Immature natural killer cell (primary cell): Measurements from ENCODE around the gene ORM1. TPM values are rescaled to one million over a fixed set of nuclear protein-coding genes. Genes with fewer than 3 reads are reported as not detected.
A peak's percentile ranks its signal among the peaks of the same experiment; 100 is the strongest.
"Not testable (repeated sequence)": the region's sequence is repeated elsewhere in the genome, so short reads cannot be mapped to it uniquely, and the experiment has no call there.

Experiments
- DNase-seq, 3 donors: peaks; one replicate each; pipeline ENCODE4 v3.0.0; 2022; ENCODE audit warnings: mixed read lengths in 1 of 3
- H3K27ac Mint-ChIP-seq, 6 donors: one replicate each; pipeline ENCODE4 v1.8.0; 2020; ENCODE audit warnings: mixed read lengths in 6 of 6, mild to moderate bottlenecking in 5 of 6, inconsistent platforms in 4 of 6, moderate library complexity in 3 of 6
- H3K27me3 Mint-ChIP-seq, 3 donors: one replicate each; pipeline ENCODE4 v1.8.0; 2020 to 2021; ENCODE audit warnings: low read depth in 3 of 3, mild to moderate bottlenecking in 3 of 3, mixed read lengths in 3 of 3, moderate library complexity in 3 of 3, inconsistent platforms in 1 of 3
- H3K36me3 Mint-ChIP-seq, 3 donors: one replicate each; pipeline ENCODE4 v1.8.0; 2020; ENCODE audit warnings: mixed read lengths in 3 of 3, inconsistent platforms in 2 of 3, mild to moderate bottlenecking in 2 of 3
- H3K4me1 Mint-ChIP-seq, 2 donors: one replicate each; pipeline ENCODE4 v1.8.0; 2020; ENCODE audit warnings: inconsistent platforms in 2 of 2, mild to moderate bottlenecking in 2 of 2, mixed read lengths in 2 of 2, moderate library complexity in 1 of 2
- H3K4me3 Mint-ChIP-seq, 5 donors: one replicate each; pipeline ENCODE4 v1.8.0; 2020; ENCODE audit warnings: mild to moderate bottlenecking in 5 of 5, mixed read lengths in 5 of 5, inconsistent platforms in 3 of 5, moderate library complexity in 3 of 5
- H3K9me3 Mint-ChIP-seq, 6 donors: one replicate each; pipeline ENCODE4 v1.8.0; 2020; ENCODE audit warnings: mild to moderate bottlenecking in 6 of 6, mixed read lengths in 6 of 6, inconsistent platforms in 4 of 6, moderate library complexity in 3 of 6
- polyA plus RNA-seq, 3 donors: library from polyadenylated mRNA; unstranded; fragments of 300-500 nt; fragmentation: Illumina TruSeq; gene quantifications; one replicate each; pipeline ENCODE4 v1.2.3, GENCODE V29; 2021

The ORM1 gene
- polyA plus RNA-seq, 3 donors from 2014 or later, result not detected

- Mint-ChIP-seq H3K9me3 (no peaks in the 10 kb centered on the region), H3K4me1 (no peaks in the 10 kb centered on the region), H3K36me3 (no peaks in the 10 kb centered on the region), H3K27me3 (peaks cover 0 to 5% (median 2%) of the 10 kb centered on the region in 3 donors), H3K4me3 (no peak overlapping the region), H3K27ac (no peak overlapping the region)
- DNase-seq, result no peak
Measured at GRCh38 chr9:114317665-114318357, 5.1 kb upstream of the ORM1 start.

- no peak for DNase-seq
- no peaks in the 10 kb centered on the region for H3K9me3 Mint-ChIP-seq
- no peaks in the 10 kb centered on the region for H3K36me3 Mint-ChIP-seq
- H3K27me3 Mint-ChIP-seq, result peaks cover 0 to 5% (median 2%) of the 10 kb centered on the region in 3 donors
- H3K27ac Mint-ChIP-seq, result no peak overlapping the region
- no peak overlapping the region for H3K4me3 Mint-ChIP-seq
- no peaks in the 10 kb centered on the region for H3K4me1 Mint-ChIP-seq
Measured at GRCh38 chr9:114318416-114318815, 4.5 kb upstream of the ORM1 start.

GRCh38 chr9:114319147-114319546 lies 3.8 kb upstream of the ORM1 start:
- H3K4me3 Mint-ChIP-seq, result no peak overlapping the region
- no peak overlapping the region for H3K27ac Mint-ChIP-seq
- no peaks in the 10 kb centered on the region for H3K36me3 Mint-ChIP-seq
- no peaks in the 10 kb centered on the region for H3K4me1 Mint-ChIP-seq
- peaks cover 0 to 5% (median 2%) of the 10 kb centered on the region in 3 donors for H3K27me3 Mint-ChIP-seq
- H3K9me3 Mint-ChIP-seq, result no peaks in the 10 kb centered on the region
- no peak for DNase-seq

GRCh38 chr9:114320710-114321109 lies 2.2 kb upstream of the ORM1 start:
- not testable (repeated sequence) for DNase-seq, H3K27me3 Mint-ChIP-seq, H3K36me3 Mint-ChIP-seq, H3K4me3 Mint-ChIP-seq, H3K4me1 Mint-ChIP-seq, H3K27ac Mint-ChIP-seq, H3K9me3 Mint-ChIP-seq

GRCh38 chr9:114321759-114322158 lies 1.1 kb upstream of the ORM1 start:
- H3K9me3 Mint-ChIP-seq, result no peaks in the 10 kb centered on the region
- H3K27ac Mint-ChIP-seq, result no peak overlapping the region
- H3K4me1 Mint-ChIP-seq, result no peaks in the 10 kb centered on the region
- H3K4me3 Mint-ChIP-seq, result no peak overlapping the region
- DNase-seq, result no peak
- no peaks in the 10 kb centered on the region for H3K36me3 Mint-ChIP-seq
- H3K27me3 Mint-ChIP-seq, result peaks cover 0 to 5% (median 2%) of the 10 kb centered on the region in 3 donors

- H3K4me1 Mint-ChIP-seq, H3K36me3 Mint-ChIP-seq, H3K9me3 Mint-ChIP-seq, H3K4me3 Mint-ChIP-seq, H3K27ac Mint-ChIP-seq, DNase-seq, H3K27me3 Mint-ChIP-seq: not testable (repeated sequence)
Measured at GRCh38 chr9:114322160-114322818, 609 bp upstream of the ORM1 start.

- not testable (repeated sequence) for H3K9me3 Mint-ChIP-seq, H3K4me1 Mint-ChIP-seq, H3K27ac Mint-ChIP-seq, DNase-seq, H3K4me3 Mint-ChIP-seq, H3K36me3 Mint-ChIP-seq, H3K27me3 Mint-ChIP-seq
Measured at GRCh38 chr9:114323849-114324248, 951 bp downstream of the ORM1 start.

- Mint-ChIP-seq H3K9me3 (no peaks in the 10 kb centered on the region), H3K27me3 (peaks cover 0 to 2% (median 0%) of the 10 kb centered on the region in 3 donors), H3K27ac (no peak overlapping the region), H3K4me1 (no peaks in the 10 kb centered on the region), H3K4me3 (no peak overlapping the region), H3K36me3 (no peaks in the 10 kb centered on the region)
- no peak for DNase-seq
Measured at GRCh38 chr9:114324492-114324891, 1.6 kb downstream of the ORM1 start.

- H3K4me3 Mint-ChIP-seq, H3K27me3 Mint-ChIP-seq, DNase-seq, H3K9me3 Mint-ChIP-seq, H3K36me3 Mint-ChIP-seq, H3K4me1 Mint-ChIP-seq, H3K27ac Mint-ChIP-seq: not testable (repeated sequence)
Measured at GRCh38 chr9:114324965-114325364, 2.1 kb downstream of the ORM1 start.

GRCh38 chr9:114325684-114326254 lies 2.9 kb downstream of the ORM1 start:
- H3K4me1 Mint-ChIP-seq, H3K27ac Mint-ChIP-seq, H3K4me3 Mint-ChIP-seq, DNase-seq, H3K9me3 Mint-ChIP-seq, H3K36me3 Mint-ChIP-seq, H3K27me3 Mint-ChIP-seq: not testable (repeated sequence)

GRCh38 chr9:114327749-114328148 lies 4.9 kb downstream of the ORM1 start:
- Mint-ChIP-seq H3K4me1 (peaks cover 17 to 25% of the 10 kb centered on the region in 2 donors), H3K4me3 (no peak overlapping the region), H3K36me3 (no peaks in the 10 kb centered on the region), H3K9me3 (no peaks in the 10 kb centered on the region), H3K27me3 (peaks cover 5 to 24% (median 6%) of the 10 kb centered on the region in 3 donors), H3K27ac (no peak overlapping the region)
- DNase-seq, result no peak

GRCh38 chr9:114328357-114328820 lies 5.5 kb downstream of the ORM1 start:
- H3K36me3 Mint-ChIP-seq, H3K27ac Mint-ChIP-seq, H3K4me3 Mint-ChIP-seq, DNase-seq, H3K9me3 Mint-ChIP-seq: not testable (repeated sequence)
- H3K4me1 Mint-ChIP-seq, result peaks cover 17 to 25% of the 10 kb centered on the region in 2 donors
- peaks cover 5 to 26% (median 6%) of the 10 kb centered on the region in 3 donors for H3K27me3 Mint-ChIP-seq

GRCh38 chr9:114328937-114329624 lies 6.2 kb downstream of the ORM1 start:
- not testable (repeated sequence) for H3K36me3 Mint-ChIP-seq, H3K4me3 Mint-ChIP-seq, H3K27ac Mint-ChIP-seq, H3K9me3 Mint-ChIP-seq, DNase-seq
- Mint-ChIP-seq H3K27me3 (peaks cover 5 to 26% (median 6%) of the 10 kb centered on the region in 3 donors), H3K4me1 (peaks cover 17 to 25% of the 10 kb centered on the region in 2 donors)

- DNase-seq, H3K9me3 Mint-ChIP-seq, H3K36me3 Mint-ChIP-seq: not testable (repeated sequence)
- Mint-ChIP-seq H3K4me3 (peak within 1 kb of the TSS in 1 of 5 donors; percentile 4), H3K27me3 (peaks cover 5 to 26% (median 6%) of the 10 kb centered on the region in 3 donors), H3K4me1 (peaks cover 17 to 25% of the 10 kb centered on the region in 2 donors), H3K27ac (peak within 1 kb of the TSS in 5 of 6 donors; percentile 2 to 85 (median 57))
Measured at GRCh38 chr9:114329625-114330022, 6.7 kb downstream of the ORM1 start, which contains the start of gene ORM2. ORM2 (plus strand) TSS chr9:114329869; CDS start chr9:114329905, 36 bp downstream.
